ENCODE data around the gene CDC26.

GRCh38 chr9:113309204-113309813 lies 33.9 kb upstream of the CDC26 start:
- no peak for TF ChIP-seq SIN3A (IDR thresholded peaks at IDR 0.05; ENCODE audit: low read depth, low read length)
- TF ChIP-seq KDM1A (IDR thresholded peaks at IDR 0.05; ENCODE audit: borderline replicate concordance) = no peak
- peak; percentile 56 to 73 (median 62); a peak in 5 of 6 replicates for TF ChIP-seq CTCF (IDR thresholded peaks at IDR 0.05 in 2 of 3, conservative IDR thresholded peaks at IDR 0.05 in 1 of 3; ENCODE audit: control insufficient read depth in 2 of 3, extremely low read depth in 1 of 3, insufficient read depth in 1 of 3, low read depth in 3 of 3, low read length in 3 of 3)

Data from GM12878 (cell line).